Muscle of arm (tissue), 12 donors: ENCODE data around the gene IGF2. TPM values are rescaled to one million over a fixed set of nuclear protein-coding genes. Genes with fewer than 3 reads are reported as not detected.

Source experiments
- DNase-seq: peaks from one replicate; pipeline ENCODE4 v3.0.0-alpha.2; 2013
- polyA plus RNA-seq, 12 donors: library from polyadenylated mRNA; unstranded; fragments of 120-200 nt; gene quantifications; one replicate each; pipeline ENCODE4 v1.2.1, GENCODE V29; 2013; ENCODE audit not compliant: insufficient read length in 12 of 12

The IGF2 gene
- polyA plus RNA-seq, 12 donors, result 2,801 to 25,201 (median 3,863) TPM

DNA sequence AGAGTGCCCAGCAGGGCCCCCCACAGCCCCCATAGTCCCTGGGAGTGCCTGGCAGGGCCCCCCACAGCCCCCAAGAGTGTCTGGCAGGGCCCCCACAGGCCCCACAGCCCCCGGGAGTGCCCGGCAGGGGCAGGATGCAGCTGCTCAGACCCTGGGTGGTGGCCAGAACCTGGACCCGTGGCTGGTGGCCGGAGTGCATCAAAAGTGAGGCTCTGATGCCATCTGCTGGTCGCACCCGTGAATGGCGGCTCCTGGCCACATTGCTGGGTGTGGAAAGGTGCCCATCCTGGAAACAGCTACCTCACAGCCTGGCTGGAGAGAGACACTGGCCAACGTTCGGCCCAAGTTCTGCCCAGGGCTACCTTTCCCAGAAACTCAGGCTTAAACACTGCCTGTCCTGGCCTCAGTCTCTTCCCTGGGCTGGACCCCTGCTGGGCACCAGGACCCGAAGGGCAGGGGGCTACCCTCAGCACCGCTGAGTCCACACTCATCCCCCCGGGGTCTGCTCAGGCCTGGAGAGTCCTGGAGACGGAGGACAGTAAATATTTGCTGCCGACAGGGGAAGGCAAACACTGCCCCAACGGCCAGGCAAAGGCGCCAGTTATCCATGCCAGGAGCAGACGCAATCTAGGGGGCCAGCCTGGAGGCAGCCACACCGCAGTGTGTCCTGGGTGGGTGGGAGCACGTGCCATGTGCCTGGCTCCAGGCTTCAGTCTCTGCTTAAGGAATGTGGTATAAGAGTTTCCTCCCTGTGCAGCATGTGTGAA, 17.4 kb upstream of the IGF2 start:
- no peak for DNase-seq

DNA sequence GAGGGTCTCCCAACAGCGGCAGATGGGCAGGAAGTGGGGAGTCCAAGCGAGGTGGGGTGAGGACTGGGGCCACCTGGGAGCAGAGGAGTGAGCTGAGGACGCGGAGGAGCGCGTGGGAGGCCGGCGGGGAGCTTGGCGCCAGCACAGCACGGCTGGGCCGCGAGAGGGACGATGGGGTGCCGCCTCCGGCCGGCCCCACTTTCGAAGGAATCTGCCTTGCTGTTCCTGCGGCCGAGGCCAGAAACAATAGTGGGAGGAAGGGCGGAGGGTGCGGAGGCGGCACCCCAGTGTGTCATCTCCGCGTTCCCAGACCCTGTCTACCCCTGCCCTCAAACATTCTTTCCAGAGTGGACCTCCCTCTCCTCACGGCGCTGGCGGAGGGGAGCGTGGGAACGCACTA, 16.3 kb upstream of the IGF2 start:
- no peak for DNase-seq

DNA sequence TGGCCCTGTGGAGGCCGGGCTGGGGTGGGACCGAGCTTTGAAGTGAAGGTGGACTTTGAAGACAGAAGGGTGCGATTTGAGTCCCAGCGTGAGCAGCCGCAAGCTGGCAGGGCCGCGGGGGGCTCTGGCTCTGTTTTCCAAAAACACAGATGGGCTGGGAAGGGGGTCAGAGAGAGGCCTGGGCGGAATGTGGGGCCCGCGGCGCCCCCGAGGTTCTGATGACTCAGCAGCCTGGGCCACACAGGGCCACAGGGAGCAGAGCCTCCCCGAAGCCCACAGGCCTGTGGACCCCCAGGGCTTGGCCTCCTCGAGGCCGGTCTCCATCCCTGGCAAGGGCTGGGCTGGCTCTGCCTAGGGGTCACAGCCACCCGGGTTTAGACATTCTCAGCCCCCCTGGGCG, 15.7 kb upstream of the IGF2 start:
- no peak for DNase-seq

DNA sequence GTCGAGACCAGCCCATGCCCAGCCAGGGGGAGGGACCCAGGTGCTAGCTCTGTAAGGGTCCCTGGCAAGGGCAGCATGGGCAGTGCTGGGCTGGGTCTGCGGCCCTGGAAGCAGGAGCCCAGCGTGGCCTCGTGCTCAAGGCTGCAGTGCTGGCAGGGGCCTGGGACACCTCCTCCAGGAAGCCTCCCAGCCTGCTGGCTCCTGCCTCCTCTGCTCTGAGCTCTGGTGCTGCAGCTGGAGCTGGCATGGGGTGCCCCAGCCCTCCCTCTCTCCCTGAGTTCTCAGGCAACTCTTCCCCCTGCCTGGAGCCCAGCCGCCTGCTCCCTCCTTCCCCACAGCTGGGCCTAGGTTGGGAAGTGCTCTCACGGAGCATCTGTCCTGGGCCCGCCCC, 15.0 kb upstream of the IGF2 start:
- DNase-seq, result no peak

DNA sequence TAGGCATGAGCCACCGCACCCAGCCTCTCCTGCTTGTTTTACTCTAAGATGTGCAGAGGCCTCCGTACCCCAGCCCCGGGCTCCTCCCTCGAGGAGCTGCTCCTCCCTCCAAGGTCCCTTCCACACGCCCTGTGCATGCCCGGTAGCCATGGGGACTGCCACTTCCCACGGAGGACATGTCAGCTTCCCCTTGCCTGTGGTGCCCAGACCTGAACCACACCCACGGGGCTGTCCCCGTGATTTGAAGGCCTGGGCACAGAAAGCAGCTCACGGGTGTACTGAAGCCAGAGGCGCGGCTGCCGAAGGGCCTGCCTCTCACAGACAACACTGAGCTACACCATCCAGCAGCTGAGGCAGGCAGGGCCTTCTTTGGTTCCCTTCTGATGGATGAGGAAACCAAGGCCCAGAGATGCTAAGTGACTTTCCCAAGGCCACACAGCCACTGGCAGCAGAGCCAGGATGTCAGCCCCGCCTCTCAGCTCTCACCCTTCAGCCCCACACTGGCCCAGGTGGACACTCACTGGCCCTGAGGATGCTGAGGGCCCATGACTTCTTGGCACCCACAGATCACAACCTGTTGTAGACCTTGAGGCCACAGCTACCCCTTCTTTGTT, 14.5 kb upstream of the IGF2 start:
- DNase-seq, result no peak

DNA sequence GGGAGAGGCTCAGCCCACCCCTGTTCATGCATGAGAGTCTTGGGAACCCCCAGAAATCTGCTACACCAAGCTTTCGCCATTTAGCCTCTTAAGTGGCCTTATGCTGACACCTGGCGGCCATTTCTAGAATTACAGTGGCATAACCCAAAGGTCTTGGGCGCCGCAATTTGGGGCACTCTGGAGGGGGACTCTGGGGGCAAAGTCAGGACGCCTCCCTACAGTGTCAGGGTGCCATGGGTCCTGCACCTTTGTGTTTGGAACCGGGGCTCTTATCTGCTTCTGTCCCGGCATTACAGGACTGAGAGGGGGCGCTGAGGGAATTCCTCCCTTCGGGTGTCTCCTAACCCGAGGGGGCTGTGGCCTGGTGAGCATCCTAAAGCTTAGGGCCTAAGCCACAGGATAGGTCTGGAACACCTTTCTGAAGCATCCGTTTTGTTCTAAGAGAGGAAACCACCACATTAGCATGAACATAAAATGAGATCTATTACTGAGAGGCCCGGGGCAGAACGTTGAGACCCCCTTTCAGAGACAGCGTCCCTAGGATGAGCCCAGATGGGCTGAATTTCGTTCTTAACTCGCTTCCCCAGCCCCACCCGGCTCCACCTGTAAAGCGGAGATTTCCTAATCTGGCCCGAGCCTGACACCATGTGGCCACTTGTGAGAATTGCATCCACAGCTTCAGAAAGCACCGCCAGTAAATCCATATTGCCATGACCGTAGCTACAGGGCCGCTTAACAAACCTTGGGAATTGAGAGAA, 12.5 kb upstream of the IGF2 start:
- peak; percentile 81 for DNase-seq

DNA sequence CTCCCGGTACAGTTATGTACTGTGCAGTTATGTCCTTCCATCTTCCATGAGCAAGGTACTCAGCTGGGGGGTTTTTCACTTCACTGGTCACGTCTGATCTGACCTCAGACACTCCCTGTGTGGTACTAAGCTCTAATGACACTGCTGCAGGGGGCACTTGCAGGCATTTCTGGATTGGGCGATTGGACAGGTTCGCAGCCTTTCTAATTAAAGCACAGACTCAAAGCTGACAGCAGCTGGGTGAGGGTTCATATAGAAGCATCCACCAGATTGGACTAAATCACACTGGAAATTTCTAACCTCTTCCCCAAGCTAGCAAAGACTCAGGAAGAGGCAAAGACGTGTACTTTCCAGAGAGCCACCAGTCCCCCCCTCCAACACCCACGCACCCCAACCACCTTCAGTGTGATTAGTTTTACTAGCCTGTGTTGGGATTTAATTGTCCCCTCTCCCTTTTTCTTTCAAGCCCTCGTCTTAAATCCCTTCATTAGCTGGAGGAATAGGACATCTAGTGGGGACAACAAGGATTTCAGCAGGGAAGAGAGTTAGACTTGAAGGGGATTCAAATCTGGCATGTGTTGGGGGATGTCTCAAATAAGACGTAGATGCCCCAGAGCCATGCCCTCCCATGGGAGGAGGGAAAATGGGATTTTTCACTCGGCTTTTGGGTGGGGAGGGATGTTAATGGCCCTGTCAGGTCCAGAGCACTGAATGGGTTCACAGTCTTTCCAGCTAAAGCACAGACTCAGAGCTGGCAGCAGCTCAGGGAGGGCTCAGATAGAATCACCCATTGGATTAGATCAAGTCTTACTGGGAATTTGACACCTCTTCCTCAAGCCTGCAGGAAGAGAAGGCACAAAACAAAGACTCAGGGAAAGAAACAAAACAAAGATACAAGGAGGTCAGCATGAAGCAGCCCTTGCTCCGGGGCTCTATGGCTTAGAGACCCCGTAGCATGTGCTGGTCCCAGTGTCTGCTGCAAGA, 11.0 kb upstream of the IGF2 start:
- no peak for DNase-seq

DNA sequence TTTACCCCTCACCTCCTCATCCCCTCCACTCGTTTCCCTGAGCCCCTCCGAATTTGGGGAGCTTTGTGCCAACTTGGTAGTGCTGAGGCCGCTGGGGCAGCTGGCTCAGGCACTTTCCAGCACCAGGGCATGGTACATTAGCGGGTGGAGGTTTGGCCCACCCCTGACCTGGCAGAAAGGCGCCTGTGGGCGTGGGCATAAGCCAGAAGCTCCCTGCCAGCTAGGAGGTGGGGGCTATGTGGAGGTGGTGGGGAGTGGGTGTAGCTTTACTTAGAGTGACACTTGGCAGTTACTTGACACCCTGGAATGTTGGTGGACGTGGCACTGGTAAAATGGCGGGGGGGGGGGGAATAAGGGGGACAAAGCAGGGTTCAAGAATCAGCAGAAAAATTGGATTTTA, 10.3 kb upstream of the IGF2 start:
- no peak for DNase-seq

DNA sequence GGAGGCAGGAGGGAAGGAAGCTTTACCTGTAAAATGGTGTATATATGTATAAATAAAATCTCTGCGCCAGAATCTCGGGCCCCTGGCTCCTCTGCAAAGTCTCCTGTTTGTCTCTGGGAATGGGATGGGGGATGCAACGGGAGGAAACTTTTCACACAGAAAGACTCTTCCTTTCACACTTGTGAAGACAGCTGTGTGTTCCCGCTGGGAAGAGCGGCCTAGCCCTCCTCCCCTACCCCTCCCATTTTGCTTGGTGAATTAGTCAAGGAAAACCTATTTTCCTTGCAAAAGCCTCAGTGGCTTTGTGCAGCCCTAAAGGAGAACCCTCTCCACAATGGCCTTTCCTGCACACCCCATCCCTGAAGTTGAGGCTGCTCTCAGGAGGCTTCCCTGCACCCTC, 9.4 kb upstream of the IGF2 start:
- DNase-seq, result no peak

DNA sequence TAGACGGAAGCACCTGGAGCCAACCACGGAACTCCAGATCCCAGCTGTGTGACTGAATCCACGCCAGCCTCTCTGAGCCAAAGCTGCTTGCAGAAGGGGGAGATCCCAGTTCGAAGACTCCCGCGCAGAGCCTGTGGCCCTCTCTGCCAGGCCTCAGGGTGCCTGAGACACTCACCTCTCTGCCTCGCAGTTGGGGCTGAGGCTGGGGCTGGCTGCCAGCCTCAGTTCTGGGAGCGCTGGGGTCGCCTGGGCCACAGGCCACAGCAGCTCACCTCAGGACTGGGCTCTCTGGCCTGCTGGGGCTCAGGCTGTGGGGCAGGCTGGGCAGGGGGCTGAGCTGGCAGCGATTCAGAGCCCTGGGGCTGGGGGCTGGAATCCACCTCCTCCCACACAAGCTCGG, 8.2 kb upstream of the IGF2 start:
- no peak for DNase-seq

DNA sequence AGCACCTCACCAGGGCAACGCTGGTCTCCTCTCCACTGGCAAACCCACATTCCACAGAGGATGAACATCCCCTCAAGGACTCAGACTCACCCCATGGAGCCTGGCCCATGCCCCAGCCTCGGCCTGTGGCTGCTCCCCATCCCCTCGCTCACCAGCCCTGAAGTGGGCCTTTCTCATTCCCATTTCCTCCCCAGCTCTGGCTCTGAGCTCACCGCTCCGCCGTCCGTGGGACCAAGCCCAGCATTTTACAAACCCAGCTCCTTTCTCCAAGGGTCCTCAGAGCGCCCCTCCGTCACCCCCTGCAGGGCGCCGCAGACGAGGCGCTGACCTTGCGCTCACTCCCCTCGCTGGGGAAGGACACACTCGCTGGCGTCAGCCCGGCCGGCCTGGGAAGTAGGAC, 6.9 kb upstream of the IGF2 start:
- DNase-seq, result no peak

DNA sequence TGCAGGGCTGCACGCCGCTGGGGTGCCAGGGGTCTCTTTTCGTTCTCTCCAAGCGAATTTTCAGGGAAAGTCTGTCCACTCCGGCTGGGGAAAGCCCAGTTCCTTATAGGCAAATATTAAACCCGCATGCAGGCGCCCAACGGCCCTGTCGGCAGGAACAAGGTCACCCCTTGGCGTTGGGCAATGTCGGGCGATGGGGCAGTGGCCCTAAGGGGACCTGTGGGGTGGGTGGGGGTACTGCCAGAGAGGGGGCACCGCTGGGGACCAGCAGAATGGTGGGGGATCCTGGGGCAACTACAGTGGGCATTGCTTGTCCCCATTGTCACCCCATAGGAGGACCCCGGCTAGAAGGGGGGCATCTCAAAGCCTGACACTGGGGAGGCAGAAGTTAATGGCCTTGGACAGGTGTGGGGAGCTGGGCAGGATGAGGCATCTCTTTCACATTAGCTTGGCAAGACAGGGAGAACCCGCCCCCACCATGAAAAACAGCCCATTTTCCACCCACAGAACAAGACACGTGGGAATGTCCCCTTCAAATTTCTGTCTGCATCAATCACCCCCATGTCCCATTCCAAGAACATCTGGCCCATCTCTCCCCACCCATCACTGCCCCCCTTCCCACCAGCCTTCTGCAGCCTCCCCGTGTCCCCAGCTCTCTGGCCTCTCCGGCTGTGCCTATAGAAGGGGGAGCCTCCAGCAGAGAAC, 5.5 kb upstream of the IGF2 start:
- DNase-seq, result no peak

DNA sequence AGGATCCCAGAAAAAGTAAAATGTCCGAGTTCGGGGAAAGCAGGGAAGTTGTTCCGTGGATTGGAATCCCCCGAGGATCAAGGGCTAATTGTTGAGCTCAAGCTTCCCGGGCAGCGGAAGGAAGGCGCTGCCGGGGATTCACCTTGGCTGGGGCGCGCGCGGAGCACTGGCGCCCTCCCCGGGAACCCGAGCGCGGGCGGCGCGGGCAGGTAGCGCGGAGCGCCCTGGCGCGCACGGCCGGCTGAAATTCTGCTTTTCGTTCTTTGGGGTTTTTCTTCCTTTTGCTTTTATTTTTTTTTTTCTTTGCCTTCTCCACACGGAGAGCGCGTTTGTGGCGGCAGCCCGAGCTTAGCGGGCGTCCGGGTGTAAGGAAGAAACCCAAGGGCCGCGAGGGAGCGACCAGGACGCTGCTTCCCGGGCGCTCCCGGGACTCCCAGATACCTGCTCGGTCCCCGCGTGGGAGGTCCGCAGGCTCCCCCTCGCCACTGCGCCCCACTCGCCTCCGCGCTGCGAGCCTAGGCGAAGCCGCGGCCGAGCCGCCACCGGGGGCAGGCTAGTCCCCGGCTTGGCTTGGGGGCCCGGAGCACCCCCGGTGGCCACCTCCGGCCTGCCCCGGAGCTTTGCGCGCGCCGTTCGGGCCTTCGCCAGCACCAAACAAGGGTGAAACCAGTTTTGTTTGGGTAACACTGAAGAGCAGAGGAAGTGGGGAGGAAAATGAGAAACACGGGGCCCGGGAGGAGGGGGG, 4.8 kb upstream of the IGF2 start:
- DNase-seq, result no peak

DNA sequence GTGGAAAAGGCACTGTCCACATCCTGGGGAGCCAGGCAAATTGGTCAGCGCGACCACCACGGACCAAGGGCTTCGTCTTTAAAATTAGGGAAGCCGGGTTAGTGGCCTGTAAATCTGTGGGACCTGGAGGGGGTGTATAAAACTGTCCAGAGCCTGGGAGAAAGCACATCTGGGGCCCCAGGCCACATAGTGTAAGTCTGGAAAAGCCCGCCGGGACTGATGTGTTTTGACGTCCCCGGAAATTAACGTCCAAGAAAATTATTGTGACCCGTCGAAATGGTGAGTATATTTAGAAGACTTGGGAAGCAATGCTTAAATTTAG, 4.2 kb upstream of the IGF2 start:
- DNase-seq, result no peak

DNA sequence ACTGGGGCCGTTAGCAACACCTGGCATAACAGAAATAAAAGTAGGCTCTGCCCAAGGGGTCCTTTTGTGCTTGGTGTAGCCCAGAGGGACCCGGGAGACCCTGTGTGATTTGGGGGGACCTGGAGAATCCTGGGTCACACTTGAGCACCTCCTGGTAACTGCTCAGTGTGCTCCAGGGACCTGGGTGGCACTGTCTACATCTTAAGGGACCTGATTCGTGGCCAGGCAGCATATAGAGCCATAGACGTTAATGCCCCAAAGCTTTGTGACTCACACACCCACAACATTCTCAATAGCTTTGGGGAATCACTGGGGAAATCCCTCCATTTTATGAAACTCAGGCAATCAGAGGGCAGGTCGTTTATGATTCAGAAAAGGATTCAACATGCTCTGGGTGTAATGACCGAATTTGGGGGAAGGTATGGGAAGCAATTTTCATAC, 3.6 kb upstream of the IGF2 start:
- DNase-seq, result no peak

DNA sequence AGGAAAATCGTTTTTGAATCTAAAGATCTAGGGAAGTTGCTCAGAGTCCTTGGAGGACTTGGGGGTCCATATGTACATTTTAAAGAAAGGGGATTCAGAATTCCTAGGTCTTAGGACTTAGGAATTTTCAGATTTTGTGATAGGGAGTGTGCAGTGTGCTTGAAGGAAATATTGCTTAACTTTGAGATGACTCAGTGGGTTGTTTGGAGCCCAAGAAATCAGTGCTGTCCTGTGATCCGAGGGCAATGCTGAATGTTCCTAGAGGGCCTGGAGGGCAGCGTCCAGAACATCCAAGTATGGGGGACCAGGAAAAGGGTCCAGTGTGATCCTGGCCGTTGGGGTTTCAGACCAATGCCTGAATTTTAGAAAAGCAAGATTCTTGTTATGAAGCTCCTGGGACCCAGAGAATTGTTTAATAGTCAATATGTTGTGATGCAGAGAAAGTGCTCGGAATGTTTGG, 3.1 kb upstream of the IGF2 start:
- DNase-seq, result no peak

DNA sequence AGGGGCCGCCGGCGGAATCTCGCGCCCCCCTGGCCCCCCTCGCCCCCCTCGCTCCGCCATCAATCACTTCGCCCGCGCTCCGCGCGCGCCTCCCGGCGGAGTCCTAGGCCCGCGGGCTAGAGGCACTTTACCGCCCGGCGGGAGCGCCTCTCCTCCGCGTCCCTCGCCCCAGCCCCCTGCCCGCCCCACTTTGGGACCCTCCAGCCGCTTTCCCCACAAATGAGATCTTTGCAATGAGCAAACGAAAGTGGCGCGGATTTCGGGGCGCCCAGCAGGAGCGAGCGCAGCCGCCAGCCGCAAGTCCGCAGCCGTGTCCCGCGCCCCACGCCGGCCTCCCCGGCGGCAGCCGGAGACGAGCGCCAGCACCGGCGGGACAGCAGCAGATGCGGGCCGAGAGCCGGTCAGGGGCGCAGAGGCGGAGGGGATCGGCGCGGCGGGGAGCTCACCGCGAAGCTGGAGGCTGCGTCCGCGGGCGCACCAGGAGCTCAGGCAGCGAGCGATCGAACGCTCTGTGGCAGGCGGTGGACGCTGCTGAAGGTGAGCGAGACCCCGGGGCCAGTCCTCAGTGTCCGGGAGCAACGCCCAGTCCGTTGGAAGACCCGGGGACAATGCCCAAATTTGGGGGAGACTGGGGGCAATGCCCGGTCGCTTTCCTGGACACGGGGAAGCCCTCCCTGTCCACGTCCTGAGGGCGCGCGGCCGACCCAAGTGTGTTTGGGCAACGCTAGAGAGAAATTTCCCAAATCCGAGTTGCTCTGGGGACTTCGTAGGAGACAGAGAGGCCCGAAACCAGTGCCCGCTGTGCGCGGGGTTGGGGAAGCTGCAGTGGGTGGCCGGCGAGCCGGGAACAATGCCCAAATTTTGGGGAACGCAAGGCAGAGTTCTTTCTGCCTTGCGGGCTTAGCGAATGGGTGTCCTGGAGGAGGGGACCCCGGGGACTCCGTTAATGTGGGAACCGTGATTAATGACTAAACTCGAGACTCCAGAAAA, 1.5 kb upstream of the IGF2 start:
- DNase-seq, result no peak

DNA sequence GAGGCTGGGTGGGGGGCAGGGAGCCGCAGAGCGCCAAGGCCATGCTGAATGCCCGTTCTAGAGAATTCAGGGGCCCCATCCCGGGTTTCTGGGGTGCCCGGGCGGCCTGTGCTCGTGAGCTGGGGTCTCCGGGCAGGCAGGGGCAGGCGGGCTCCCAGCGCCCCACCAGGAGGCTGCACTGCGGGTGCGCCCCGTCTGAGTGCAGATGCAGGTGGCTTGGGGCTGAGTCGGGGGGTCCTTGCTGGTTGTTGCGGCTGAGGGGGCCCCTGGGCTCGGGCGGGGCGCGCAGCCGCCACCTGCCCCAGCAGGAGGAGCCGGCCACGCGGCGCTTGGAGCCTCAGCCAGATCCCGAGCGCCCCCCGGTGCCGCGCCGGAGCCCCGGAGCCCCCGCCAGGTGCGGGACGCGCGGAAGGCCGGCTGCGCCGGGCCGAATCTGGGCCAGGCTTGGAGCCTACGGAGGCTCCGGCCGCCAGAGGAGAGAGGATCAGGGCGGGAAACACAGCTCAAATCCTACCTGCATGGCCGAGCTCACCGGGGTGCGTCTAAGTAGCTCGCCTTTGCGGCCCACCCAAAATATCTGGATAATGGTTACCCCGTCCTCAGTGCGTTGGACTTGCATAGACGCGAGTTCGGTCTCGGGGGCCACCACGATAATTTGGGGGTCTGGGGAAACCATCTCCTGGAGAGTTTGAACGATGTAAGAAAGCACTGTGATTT, 590 bp upstream of the IGF2 start:
- DNase-seq, result no peak
